IPS-NIHi7 (cell line): ENCODE measurements around the gene MACROD2.

Experiments used
- DNase-seq: peaks from one replicate; pipeline ENCODE4 v3.0.0; 2012; ENCODE audit warnings: mixed read lengths; ENCODE audit errors: extremely low spot score

Gene MACROD2

GRCh38 chr20:15575255-15575654 is 1579.9 kb downstream of the MACROD2 start:
- no peak for DNase-seq

GRCh38 chr20:15576411-15576810 is 1581.1 kb downstream of the MACROD2 start:
- DNase-seq = no peak

DNA sequence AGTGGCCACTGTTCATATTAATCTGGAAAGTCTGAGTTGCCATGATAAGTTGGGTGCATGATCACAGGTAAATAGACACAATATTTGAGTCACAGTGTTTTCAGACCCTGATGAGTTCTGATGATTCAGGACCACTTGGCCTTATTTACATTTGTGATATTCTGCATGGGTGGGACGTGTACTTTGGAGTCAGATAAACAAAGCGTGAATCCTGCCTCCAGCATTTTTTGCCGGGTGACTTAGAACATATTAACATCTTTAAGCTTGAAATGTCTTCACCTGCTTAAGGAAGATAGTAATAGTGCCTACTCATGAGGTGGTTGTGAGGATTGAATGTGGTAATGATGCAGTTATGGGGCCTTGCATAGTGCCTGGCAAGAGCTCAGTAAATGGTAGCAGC is 1582.8 kb downstream of the MACROD2 start:
- no peak for DNase-seq

DNA sequence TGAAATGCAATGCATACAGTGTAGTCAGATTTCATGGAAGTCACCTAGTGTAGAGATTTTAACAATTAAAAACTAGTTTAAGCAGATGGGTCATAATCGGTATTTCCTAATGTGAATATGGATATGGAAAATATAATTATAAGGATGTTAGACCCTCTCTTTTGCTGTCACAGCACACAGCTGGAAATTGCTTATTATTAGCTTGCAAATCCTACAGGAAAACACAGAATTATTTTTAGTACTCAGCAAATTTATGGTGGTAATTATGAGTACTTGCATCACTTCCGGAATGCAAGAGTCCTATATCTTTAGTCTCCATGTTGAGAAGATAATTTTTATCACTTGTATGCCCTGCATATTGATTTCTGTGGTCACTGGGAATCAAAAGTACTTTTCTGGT is 1584.4 kb downstream of the MACROD2 start:
- no peak for DNase-seq

DNA sequence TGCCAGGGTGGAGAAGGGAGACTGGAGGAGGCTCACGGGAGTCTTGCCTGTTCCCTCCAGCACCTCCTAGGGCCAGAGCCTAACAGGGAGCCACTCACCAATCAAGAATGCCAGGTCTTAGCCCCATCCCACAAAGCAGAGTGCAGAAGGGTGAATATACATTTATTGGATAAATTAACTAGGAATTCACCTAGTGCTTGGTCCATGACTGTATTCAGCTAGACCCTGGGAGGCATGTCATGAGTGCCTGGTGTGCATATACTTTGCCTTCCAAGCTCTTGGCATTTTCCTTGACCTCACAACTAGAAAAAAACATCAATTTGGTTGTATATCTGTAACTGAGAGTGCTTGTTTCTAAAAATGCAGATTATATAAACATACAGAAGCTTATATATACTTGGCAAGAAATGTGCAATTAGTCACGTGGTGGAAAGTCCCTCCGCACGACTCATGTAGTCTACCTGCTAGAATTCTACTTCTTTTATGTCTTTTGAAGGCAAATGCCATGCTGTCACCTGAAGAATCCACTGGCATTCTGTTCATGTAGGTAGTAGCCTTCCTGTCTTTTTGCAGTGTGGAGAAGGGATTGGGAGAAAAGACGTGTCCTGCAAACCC is 1586.9 kb downstream of the MACROD2 start:
- DNase-seq = no peak

DNA sequence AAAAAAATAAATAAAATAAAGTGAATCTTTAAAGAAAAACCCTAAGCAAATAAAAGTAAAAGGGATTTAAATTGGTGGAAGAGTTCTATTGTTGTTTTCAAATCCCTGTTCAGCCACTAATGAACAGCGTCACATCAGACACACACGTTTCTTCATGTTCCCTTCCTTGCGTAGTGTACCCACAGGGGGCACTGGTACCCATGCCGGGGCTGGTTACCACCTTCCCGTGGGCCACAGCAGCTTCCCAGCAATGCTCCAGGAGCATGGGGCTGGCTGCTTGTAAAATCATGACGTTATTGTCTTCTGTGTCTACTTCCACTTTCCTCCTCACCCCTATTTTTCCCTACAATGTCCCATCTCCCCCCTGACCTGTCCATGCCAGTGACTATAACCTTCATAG is 1589.2 kb downstream of the MACROD2 start:
- DNase-seq = peak; percentile 33

DNA sequence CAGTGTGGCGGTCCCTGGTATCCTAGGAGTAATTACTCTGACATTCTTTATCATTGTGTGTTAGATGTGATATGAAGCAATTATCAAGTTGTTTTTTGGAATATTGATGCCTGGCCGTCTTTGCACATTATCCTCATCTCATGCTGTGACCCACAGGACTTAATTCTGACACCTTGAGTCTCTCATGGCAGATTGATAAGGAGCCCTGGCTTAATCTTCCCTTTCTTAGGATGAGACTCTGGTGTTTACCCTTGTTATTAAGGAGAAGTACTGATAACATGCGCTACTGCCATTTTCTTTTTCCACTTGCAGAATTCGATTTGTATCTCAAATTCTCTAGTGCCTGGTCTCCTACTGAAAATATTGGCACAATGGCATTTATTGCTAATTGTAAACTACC is 1597.8 kb downstream of the MACROD2 start:
- DNase-seq = no peak

- DNase-seq = no peak
These were observed 1598.9 kb downstream of the MACROD2 start for GRCh38 chr20:15594158-15594695.

DNA sequence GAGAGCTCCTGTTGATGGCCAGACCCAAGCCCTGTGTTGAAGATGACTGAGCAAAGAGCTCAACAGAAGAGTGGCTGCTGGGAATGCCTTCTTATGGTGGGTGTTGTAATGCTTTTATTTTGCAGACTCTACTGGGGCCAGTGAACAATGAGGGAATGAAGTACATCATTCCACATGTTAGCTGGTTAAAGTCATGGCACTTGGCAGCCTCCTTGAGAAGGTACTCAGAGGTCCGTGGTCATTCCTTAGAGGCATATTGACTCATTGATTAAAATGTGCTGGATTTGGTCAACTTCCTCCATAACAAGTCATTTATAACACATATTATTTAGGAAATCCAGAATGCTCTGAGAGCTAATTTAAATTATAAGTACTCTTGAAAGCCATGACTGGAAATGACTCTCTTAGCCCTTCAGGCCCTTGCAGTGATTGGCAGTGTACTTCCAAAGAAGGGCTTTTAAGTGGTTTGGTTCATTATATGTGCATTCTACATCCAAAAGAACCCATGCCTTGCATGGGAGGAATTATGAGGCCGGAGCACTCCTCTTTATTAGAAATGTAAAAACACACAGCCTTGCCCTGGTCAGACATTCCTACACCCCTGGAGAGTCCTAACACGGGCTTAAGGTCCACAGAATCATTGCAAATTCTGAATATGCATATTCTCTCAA is 1601.0 kb downstream of the MACROD2 start:
- DNase-seq = no peak

GRCh38 chr20:15597306-15597705 is 1602.0 kb downstream of the MACROD2 start:
- no peak for DNase-seq

- no peak for DNase-seq
These were observed 1604.6 kb downstream of the MACROD2 start for GRCh38 chr20:15599961-15600360.

DNA sequence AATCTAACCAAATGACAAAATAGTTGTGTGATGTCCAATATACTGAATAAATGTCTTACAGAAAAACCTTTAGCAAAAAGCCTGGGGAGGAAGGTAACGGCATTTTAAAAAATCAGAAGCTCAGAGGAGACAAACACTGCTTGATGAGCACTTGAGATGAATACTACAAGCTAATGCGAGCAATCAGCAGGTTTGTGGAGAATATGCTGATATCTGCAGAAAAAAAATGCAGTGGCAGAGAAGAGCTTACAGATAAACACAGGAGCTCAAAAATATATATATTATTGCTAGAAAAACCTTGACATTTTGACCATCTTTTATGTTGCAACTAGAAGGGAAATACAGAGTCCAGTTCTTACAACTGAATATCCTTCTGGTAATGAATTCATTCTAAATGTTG is 1605.2 kb downstream of the MACROD2 start:
- DNase-seq = no peak

DNA sequence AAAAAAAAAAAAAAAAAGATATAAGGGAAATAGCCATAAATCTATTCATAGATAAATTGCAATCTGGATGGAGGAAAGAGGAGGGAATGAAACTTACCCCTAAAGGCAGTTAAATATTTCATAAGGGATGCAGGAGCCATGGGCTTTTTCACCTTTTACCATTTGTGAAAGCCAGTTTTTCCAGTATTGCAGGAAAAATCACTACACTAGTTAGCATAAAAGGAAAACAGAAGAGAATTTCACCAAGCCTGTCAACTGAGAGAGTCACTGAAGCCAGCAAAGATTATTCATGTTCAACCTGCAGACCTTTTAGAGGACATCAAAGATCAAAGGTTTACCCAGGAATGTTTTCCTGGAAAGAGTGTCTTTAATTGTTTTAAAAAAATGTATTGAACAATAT is 1608.2 kb downstream of the MACROD2 start:
- DNase-seq = no peak

- DNase-seq = no peak
These were observed 1608.9 kb downstream of the MACROD2 start for GRCh38 chr20:15603978-15604805.

DNA sequence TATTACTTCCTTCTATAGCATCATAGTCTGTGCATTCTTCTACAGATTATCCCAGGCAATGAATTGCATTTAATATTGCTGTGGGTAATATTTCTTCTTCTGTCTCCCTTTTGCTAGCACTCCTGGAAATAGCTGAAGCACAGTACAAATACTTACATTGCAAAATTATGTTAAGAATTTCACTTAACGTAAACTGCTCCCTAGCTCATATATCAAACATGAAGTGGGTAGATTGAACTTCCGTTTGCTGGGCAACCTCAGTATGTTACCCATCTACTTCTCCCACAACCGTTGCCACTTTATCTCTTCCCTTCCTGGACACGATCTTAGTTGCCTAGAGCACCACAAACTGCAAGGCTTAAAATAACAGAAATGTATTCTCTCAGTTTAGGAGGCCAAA is 1614.6 kb downstream of the MACROD2 start:
- no peak for DNase-seq

DNA sequence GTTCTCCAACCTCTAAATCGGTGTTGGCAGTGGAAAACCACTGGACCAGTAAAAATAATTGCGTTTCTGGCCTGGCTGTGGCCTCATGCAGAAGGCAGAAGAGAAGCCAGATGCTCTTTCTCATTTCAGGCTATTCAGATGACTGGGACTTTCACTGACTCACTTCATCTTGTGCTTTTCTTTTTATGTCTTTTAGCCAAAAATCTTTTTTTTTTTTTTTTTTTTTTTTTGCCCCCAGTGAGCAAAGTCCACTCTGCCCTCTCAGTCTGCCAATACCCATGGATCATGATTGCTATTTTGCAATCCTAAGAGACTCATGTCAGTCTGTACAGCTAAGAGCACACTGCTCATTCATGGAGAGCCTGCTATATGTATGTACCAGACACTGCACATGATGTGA is 1615.5 kb downstream of the MACROD2 start:
- no peak for DNase-seq

GRCh38 chr20:15611541-15611940 is 1616.2 kb downstream of the MACROD2 start:
- DNase-seq = no peak

DNA sequence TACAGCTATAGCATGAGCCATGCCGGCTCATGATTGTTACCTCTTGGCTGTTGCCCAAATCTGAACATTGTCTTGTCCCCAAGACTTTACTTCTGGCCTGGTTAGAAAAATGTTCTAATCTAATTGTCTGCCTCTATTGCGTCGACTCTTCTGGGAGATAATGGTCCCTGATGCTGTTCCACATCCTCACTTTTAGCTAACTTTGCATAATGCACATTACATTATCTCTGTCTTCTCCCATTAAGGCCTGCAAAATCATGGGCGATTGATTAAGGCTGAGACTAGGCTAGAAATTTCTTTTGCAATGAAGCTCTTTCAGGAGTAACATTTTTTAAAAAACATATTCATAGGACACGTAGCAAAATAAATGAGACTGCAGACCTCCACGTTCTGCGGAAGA is 1616.9 kb downstream of the MACROD2 start:
- no peak for DNase-seq

GRCh38 chr20:15612769-15613168 is 1617.5 kb downstream of the MACROD2 start:
- DNase-seq = no peak

DNA sequence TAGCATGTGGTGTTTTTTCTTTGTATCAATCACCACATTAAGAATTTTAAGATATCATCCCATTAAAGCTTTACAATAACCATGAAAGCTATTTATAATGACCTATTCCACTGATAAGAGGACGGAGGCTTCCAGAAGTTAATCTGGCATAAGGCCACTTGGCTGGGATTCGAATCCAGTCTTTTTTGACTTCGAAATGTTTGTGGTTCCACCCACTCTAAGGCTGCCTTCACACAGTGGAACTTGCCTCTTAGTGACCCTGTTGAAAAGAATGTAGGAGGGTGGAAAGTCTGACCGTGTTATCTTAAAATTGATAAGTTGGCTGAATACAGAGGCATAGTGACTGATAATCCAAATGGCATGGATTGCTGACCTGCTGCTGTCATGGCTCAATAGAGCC is 1618.2 kb downstream of the MACROD2 start:
- no peak for DNase-seq

DNA sequence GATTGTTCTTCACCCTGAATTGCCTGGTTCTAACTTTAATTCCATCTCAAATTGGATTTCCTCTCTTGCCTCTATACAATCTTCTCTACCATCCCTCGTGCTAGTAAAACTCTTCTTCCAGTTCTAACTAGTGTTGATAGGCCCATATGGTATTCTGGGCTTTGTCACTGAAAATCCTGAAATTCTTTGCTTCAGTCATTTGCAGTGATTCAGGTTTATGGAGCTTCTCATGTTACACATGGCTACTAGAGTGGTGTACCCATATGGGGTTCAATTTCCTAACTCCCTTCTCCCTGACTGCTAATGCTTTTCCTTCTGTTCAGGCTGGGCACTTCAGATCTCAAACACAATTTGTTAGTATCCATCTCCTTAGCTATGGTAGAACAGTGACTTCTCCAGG is 1621.3 kb downstream of the MACROD2 start:
- no peak for DNase-seq

GRCh38 chr20:15618110-15618509 is 1622.8 kb downstream of the MACROD2 start:
- no peak for DNase-seq

DNA sequence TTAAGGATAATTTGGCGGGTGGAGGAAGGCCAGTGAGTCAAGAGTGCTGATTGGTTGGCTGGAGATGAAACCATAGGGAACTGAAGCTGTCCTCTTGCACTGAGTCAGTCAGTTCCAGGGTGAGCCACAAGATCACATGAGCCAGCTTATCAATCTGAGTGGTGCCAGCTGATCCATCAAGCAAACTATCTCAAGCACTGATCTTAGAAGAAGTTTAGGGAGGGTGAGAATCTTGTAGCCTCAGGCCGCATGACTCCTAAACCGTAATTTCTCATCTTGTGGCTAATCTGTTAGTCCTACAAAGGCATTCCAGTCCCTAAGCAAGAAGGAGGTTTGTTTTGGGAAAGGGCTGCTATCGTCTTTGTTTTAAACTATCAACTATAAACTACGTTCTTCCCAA is 1623.6 kb downstream of the MACROD2 start:
- no peak for DNase-seq
